Vagina (tissue), 2 donors: ENCODE measurements around the gene CNOT2.

Source experiments
- POLR2A ChIP-seq, 2 donors: fragments of 450-650 bp; IDR thresholded peaks; one replicate each; pipeline ENCODE4 v1.6.1; 2017; ENCODE audit warnings: antibody characterized with exemption in 2 of 2, mild to moderate bottlenecking in 2 of 2, moderate library complexity in 2 of 2
- POLR2AphosphoS5 ChIP-seq, 2 donors: sonication (generic); formaldehyde crosslinking; IDR thresholded peaks; one replicate each; pipeline ENCODE4 v1.9.0; 2017; ENCODE audit warnings: antibody characterized with exemption in 2 of 2, mild to moderate bottlenecking in 2 of 2, low read depth in 1 of 2; ENCODE audit not compliant: insufficient read depth in 1 of 2
- TF ChIP-seq, protein P1 (sequence below), 3 experiments: fragments of 450-650 bp in 2 of 3; fragments of 200-600 bp in 1 of 3; sonication (generic) in 1 of 3; IDR thresholded peaks; one replicate each; pipeline ENCODE4 v1.5.1; 2017 to 2019; ENCODE audit warnings: antibody characterized with exemption in 3 of 3, mild to moderate bottlenecking in 2 of 3, moderate library complexity in 2 of 3

DNA sequence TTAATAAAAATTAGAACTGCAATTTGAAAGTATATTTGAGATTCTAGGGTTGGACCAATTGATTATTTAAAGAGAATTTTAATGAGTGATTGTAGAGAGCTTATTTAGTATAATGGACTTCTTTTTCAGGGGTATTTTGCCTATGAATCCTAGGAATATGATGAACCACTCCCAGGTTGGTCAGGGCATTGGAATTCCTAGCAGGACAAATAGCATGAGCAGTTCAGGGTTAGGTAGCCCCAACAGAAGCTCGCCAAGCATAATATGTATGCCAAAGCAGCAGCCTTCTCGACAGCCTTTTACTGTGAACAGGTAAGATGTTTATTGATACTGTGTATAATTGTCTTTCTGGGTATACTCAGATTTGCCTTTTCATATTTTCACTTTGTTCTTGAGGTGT is 86.9 kb downstream of the CNOT2 start:
- TF ChIP-seq, protein P1, sequence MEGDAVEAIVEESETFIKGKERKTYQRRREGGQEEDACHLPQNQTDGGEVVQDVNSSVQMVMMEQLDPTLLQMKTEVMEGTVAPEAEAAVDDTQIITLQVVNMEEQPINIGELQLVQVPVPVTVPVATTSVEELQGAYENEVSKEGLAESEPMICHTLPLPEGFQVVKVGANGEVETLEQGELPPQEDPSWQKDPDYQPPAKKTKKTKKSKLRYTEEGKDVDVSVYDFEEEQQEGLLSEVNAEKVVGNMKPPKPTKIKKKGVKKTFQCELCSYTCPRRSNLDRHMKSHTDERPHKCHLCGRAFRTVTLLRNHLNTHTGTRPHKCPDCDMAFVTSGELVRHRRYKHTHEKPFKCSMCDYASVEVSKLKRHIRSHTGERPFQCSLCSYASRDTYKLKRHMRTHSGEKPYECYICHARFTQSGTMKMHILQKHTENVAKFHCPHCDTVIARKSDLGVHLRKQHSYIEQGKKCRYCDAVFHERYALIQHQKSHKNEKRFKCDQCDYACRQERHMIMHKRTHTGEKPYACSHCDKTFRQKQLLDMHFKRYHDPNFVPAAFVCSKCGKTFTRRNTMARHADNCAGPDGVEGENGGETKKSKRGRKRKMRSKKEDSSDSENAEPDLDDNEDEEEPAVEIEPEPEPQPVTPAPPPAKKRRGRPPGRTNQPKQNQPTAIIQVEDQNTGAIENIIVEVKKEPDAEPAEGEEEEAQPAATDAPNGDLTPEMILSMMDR (IDR thresholded peaks at IDR 0.05): no peak
- TF ChIP-seq POLR2A (IDR thresholded peaks at IDR 0.05) (no peak), POLR2AphosphoS5 (IDR thresholded peaks at IDR 0.05; ENCODE audit: insufficient read depth in 1 of 2, low read depth in 1 of 2) (no peak)
